IMR-90 (cell line): ENCODE data around the gene GPR21.

Experiments used
- BHLHE40 ChIP-seq: fragments of 150-350 bp; IDR thresholded peaks from 2 replicates; pipeline ENCODE4 v1.6.1; 2016; ENCODE audit warnings: mild to moderate bottlenecking, low read depth, low read length
- FOS ChIP-seq: fragments of 150-350 bp; IDR thresholded peaks from 2 replicates; pipeline ENCODE4 v1.6.1; 2016; ENCODE audit warnings: low read depth, low read length
- MAFK ChIP-seq: IDR thresholded peaks from 2 replicates; pipeline ENCODE4 v1.6.1; 2012; ENCODE audit warnings: low read depth, low read length, improper control_type of control experiment
- POLR2A ChIP-seq: IDR thresholded peaks from 2 replicates; pipeline ENCODE4 v1.6.1; 2012; ENCODE audit warnings: mild to moderate bottlenecking, low read depth, low read length
- RAD21 ChIP-seq: IDR thresholded peaks from 2 replicates; pipeline ENCODE4 v1.6.1; 2012; ENCODE audit warnings: low read length, improper control_type of control experiment
- RCOR1 ChIP-seq: IDR thresholded peaks from 2 replicates; pipeline ENCODE4 v1.6.1; 2012; ENCODE audit warnings: mild to moderate bottlenecking, low read length, improper control_type of control experiment; ENCODE audit not compliant: insufficient replicate concordance
- RFX5 ChIP-seq: IDR thresholded peaks from 2 replicates; pipeline ENCODE4 v1.8.0; 2012; ENCODE audit warnings: low read depth, mild to moderate bottlenecking, low read length, moderate library complexity
- SMC3 ChIP-seq: fragments of 150-350 bp; IDR thresholded peaks from 2 replicates; pipeline ENCODE4 v1.6.1; 2016; ENCODE audit warnings: low read depth, mild to moderate bottlenecking, antibody characterized with exemption, low read length, moderate library complexity
- USF2 ChIP-seq: fragments of 150-350 bp; IDR thresholded peaks from 2 replicates; pipeline ENCODE4 v1.6.1; 2017; ENCODE audit warnings: mild to moderate bottlenecking, antibody characterized with exemption, low read length, low read depth
- TF ChIP-seq, protein P1 (sequence below): conservative IDR thresholded peaks from 2 replicates; pipeline ENCODE4 v1.5.1; 2012; ENCODE audit warnings: mild to moderate bottlenecking, low read depth, low read length, improper control_type of control experiment

- TF ChIP-seq, protein P1, sequence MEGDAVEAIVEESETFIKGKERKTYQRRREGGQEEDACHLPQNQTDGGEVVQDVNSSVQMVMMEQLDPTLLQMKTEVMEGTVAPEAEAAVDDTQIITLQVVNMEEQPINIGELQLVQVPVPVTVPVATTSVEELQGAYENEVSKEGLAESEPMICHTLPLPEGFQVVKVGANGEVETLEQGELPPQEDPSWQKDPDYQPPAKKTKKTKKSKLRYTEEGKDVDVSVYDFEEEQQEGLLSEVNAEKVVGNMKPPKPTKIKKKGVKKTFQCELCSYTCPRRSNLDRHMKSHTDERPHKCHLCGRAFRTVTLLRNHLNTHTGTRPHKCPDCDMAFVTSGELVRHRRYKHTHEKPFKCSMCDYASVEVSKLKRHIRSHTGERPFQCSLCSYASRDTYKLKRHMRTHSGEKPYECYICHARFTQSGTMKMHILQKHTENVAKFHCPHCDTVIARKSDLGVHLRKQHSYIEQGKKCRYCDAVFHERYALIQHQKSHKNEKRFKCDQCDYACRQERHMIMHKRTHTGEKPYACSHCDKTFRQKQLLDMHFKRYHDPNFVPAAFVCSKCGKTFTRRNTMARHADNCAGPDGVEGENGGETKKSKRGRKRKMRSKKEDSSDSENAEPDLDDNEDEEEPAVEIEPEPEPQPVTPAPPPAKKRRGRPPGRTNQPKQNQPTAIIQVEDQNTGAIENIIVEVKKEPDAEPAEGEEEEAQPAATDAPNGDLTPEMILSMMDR, result peak; percentile 73
- TF ChIP-seq FOS (no peak), RCOR1 (no peak), BHLHE40 (no peak), RFX5 (no peak), POLR2A (no peak), USF2 (no peak), RAD21 (peak; percentile 71), SMC3 (peak; percentile 81), MAFK (no peak)
Observed at GRCh38 chr9:123081824-123082223, 48.4 kb downstream of the GPR21 start.
